GM12891 (cell line): ENCODE measurements around the gene APOB.

Source experiments
- POLR2A ChIP-seq: IDR thresholded peaks from 2 replicates; pipeline ENCODE4 v1.6.1; 2011; ENCODE audit warnings: low read depth, low read length, control low read depth
- POLR2AphosphoS5 ChIP-seq: IDR thresholded peaks from 2 replicates; pipeline ENCODE4 v1.6.1; 2011; ENCODE audit warnings: low read depth, low read length, control low read depth
- TAF1 ChIP-seq: IDR thresholded peaks from 2 replicates; pipeline ENCODE4 v1.6.1; 2011; ENCODE audit warnings: low read depth, low read length, control low read depth

- TF ChIP-seq TAF1, result no peak
- no peak for TF ChIP-seq POLR2A
- TF ChIP-seq POLR2AphosphoS5, result no peak
Measured at GRCh38 chr2:20997953-20998722, 45.7 kb downstream of the APOB start.
